Measurements from ENCODE around the gene GPR39.

GRCh38 chr2:132617989-132618388 lies 201.4 kb downstream of the GPR39 start:
- TF ChIP-seq EHMT2 (IDR thresholded peaks at IDR 0.05; ENCODE audit: low read depth) = no peak
- no peak for TF ChIP-seq CTCF (IDR thresholded peaks at IDR 0.05)
- TF ChIP-seq FOSL2 (IDR thresholded peaks at IDR 0.05) = no peak
- no peak for TF ChIP-seq FOSL2 (CRISPR knock-in tag; IDR thresholded peaks at IDR 0.05)

Data from A549 (cell line).